Glutamatergic neuron (in vitro differentiated cells): ENCODE data around the gene STK25. TPM values are rescaled to one million over a fixed set of nuclear protein-coding genes. Genes with fewer than 3 reads are reported as not detected.

Experiments used
- DNase-seq: peaks from one replicate; pipeline ENCODE4 v3.0.0; 2022
- H3K27ac Mint-ChIP-seq: one replicate; pipeline ENCODE4 v1.8.0; 2020; ENCODE audit warnings: mild to moderate bottlenecking, mixed read lengths, inconsistent platforms; ENCODE audit not compliant: unreplicated experiment
- H3K27me3 Mint-ChIP-seq: one replicate; pipeline ENCODE4 v1.8.0; 2020; ENCODE audit warnings: mild to moderate bottlenecking, moderate library complexity, mixed read lengths, inconsistent platforms; ENCODE audit not compliant: unreplicated experiment
- H3K36me3 Mint-ChIP-seq: one replicate; pipeline ENCODE4 v1.8.0; 2020; ENCODE audit warnings: mild to moderate bottlenecking, mixed read lengths, inconsistent platforms; ENCODE audit not compliant: unreplicated experiment
- H3K4me1 Mint-ChIP-seq: one replicate; pipeline ENCODE4 v1.8.0; 2020; ENCODE audit warnings: mild to moderate bottlenecking, low read depth, mixed read lengths, inconsistent platforms; ENCODE audit not compliant: unreplicated experiment
- H3K4me3 Mint-ChIP-seq: one replicate; pipeline ENCODE4 v1.8.0; 2020; ENCODE audit warnings: mild to moderate bottlenecking, mixed read lengths, inconsistent platforms; ENCODE audit not compliant: unreplicated experiment
- H3K9me3 Mint-ChIP-seq: one replicate; pipeline ENCODE4 v1.8.0; 2020; ENCODE audit warnings: mild to moderate bottlenecking, moderate library complexity, mixed read lengths, inconsistent platforms; ENCODE audit not compliant: unreplicated experiment
- total RNA-seq: library from RNA; stranded (reverse); fragmentation: NEBNext Ultra II Directional; extraction: Animal tissue kit (Norgen Biotek cat#: 25700); gene quantifications from one replicate; pipeline ENCODE4 v1.2.1, GENCODE V29; 2021; ENCODE audit not compliant: unreplicated experiment
- TF ChIP-seq, protein P1 (sequence below): fragments of 200-600 bp; sonication (generic); IDR thresholded peaks from one replicate; pipeline ENCODE4 v1.5.0; 2021; ENCODE audit not compliant: partially characterized antibody, unreplicated experiment

Gene STK25
- total RNA-seq, 1 donor from 2014 or later, result 347 TPM

- Mint-ChIP-seq H3K4me3 (no peak overlapping the region), H3K9me3 (peaks cover 16% of the 10 kb centered on the region), H3K27me3 (peaks cover 14% of the 10 kb centered on the region), H3K27ac (no peak overlapping the region), H3K4me1 (peaks cover 7% of the 10 kb centered on the region), H3K36me3 (no peaks in the 10 kb centered on the region)
- TF ChIP-seq, protein P1, sequence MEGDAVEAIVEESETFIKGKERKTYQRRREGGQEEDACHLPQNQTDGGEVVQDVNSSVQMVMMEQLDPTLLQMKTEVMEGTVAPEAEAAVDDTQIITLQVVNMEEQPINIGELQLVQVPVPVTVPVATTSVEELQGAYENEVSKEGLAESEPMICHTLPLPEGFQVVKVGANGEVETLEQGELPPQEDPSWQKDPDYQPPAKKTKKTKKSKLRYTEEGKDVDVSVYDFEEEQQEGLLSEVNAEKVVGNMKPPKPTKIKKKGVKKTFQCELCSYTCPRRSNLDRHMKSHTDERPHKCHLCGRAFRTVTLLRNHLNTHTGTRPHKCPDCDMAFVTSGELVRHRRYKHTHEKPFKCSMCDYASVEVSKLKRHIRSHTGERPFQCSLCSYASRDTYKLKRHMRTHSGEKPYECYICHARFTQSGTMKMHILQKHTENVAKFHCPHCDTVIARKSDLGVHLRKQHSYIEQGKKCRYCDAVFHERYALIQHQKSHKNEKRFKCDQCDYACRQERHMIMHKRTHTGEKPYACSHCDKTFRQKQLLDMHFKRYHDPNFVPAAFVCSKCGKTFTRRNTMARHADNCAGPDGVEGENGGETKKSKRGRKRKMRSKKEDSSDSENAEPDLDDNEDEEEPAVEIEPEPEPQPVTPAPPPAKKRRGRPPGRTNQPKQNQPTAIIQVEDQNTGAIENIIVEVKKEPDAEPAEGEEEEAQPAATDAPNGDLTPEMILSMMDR, result no peak
- DNase-seq, result no peak
Measured at GRCh38 chr2:241489088-241489487, 19.3 kb downstream of the STK25 start.

DNA sequence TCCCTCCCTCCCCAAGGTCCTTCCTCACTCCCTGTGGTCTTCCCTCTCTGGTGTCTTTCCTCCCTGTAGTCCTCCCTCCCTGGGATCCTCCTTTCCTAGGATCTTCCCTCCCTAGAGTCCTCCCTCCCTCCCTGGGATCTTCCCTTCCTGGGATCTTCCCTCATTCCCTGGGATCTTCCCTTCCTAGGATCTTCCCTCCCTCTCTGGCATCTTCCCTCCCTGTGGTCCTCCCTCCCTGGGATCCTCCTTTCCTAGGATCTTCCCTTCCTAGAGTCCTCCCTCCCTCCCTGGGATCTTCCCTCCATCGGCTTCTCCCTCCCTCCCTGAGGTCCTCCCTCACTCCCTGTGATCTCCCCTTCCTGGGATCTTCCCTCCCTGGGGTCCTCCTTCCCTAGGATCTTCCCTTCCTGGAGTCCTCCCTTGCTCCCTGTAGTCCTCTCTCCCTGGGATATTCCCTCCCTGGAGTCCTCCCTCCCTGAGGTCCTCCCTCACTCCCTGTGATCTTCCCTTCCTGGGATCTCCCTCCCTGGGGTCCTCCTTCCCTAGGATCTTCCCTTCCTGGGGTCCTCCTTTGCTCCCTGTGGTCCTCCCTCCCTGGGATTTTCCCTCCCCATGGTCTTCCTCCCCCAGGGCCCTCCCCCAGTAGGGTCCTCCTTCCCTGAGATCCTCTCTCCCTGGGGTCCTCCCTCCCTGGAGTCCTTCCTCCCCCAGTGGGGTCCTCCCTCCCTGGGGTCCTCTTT is 23.0 kb downstream of the STK25 start:
- no peak overlapping the region for H3K4me3 Mint-ChIP-seq
- H3K36me3 Mint-ChIP-seq, result no peaks in the 10 kb centered on the region
- peaks cover 12% of the 10 kb centered on the region for H3K4me1 Mint-ChIP-seq
- TF ChIP-seq, protein P1, result no peak
- H3K27me3 Mint-ChIP-seq, result peaks cover 6% of the 10 kb centered on the region
- no peak overlapping the region for H3K27ac Mint-ChIP-seq
- peaks cover 13% of the 10 kb centered on the region for H3K9me3 Mint-ChIP-seq
- no peak for DNase-seq

DNA sequence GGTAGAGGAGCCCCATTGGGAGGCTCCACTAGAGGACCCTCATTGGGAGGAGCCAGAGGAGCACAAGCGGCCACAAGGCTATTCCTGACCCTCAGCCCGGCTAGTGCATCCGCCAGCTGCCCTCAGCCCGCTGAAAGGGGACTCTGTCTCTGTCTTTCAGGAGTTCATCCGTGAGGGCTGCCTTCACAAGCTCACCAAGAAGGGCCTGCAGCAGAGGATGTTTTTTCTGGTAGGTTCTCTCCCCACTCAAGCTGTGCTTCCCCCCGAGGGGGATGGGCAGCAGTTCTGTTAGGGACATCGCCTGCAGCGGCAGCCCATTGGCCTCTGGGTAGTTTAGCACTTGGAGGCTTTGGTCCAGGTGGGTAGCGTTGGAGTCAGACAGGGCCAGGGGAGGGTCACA is 25.1 kb downstream of the STK25 start:
- Mint-ChIP-seq H3K27me3 (peaks cover 5% of the 10 kb centered on the region), H3K4me1 (peaks cover 13% of the 10 kb centered on the region), H3K4me3 (no peak overlapping the region), H3K36me3 (no peaks in the 10 kb centered on the region), H3K27ac (no peak overlapping the region), H3K9me3 (peaks cover 12% of the 10 kb centered on the region)
- no peak for DNase-seq
- TF ChIP-seq, protein P1, result no peak

DNA sequence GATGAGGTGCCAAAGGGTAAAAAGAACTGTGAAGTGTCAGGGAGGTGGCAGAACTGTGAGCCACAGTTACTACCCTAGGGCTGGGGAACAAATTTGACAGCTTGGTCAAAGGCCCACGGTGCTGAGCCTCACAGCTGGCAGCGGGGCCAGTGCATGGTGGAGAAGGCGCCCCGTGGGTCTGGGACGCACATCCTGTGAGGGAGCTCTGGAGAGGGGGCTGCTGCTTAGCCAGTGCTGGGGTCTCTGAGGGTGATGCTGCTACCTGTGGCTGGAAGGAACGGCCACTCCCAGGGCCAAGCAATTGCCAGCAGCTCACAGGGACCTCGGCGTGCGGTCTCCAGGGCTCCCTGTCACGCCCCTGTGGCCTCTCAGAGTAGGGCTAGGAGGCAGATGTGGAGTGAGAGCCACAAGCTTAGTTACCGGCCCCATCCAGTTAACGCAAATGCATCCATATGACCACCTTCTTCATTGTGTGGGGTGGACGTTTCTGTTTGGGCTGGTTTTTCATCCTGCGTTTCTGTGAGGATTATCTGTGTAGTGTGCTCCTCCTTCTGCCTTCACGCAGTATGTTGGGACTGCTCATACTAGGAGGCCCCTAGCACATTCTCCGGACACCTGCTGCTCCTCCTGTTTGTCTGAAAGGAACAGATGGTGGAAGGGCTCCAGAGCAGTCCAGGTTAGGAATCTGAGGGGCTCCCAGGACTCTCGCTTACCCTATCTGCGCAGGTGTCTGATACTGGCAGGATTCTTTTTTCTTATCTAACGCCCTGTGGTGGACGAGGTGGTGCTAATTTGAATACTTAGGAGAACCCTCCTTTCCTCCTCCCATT is 26.0 kb downstream of the STK25 start:
- H3K9me3 Mint-ChIP-seq, result peaks cover 12% of the 10 kb centered on the region
- no peak for DNase-seq
- TF ChIP-seq, protein P1, result no peak
- H3K27me3 Mint-ChIP-seq, result peaks cover 5% of the 10 kb centered on the region
- peak overlapping the region; percentile 17 for H3K27ac Mint-ChIP-seq
- H3K4me1 Mint-ChIP-seq, result peaks cover 13% of the 10 kb centered on the region
- H3K4me3 Mint-ChIP-seq, result peak overlapping the region; percentile 69
- H3K36me3 Mint-ChIP-seq, result no peaks in the 10 kb centered on the region

- no peak for DNase-seq
- peaks cover 5% of the 10 kb centered on the region for H3K27me3 Mint-ChIP-seq
- H3K4me1 Mint-ChIP-seq, result peaks cover 13% of the 10 kb centered on the region
- H3K36me3 Mint-ChIP-seq, result no peaks in the 10 kb centered on the region
- TF ChIP-seq, protein P1, result no peak
- peaks cover 12% of the 10 kb centered on the region for H3K9me3 Mint-ChIP-seq
- H3K4me3 Mint-ChIP-seq, result peak overlapping the region; percentile 69
- H3K27ac Mint-ChIP-seq, result no peak overlapping the region
Measured at GRCh38 chr2:241481687-241482086, 26.7 kb downstream of the STK25 start.
